ENCODE measurements around the gene CALCB. TPM values are rescaled to one million over a fixed set of nuclear protein-coding genes. Genes with fewer than 3 reads are reported as not detected.

CALCB gene
- total RNA-seq, 1 donor from 2014 or later, result not detected

- Histone ChIP-seq H3K27me3 (no peaks in the 10 kb centered on the region), H3K4me3 (no peak overlapping the region), H3K4me1 (peaks cover 0 to 3% of the 10 kb centered on the region in 2 donors), H3K36me3 (no peaks in the 10 kb centered on the region), H3K27ac (no peak overlapping the region), H3K9me3 (no peaks in the 10 kb centered on the region)
- TF ChIP-seq CTCF (IDR thresholded peaks at IDR 0.05), result no peak
- intact Hi-C loops (cut with DNase I), result no loop called here
- DNase-seq (ENCODE audit: low spot score in 2 of 2), result no peak
These were observed 51.1 kb downstream of the CALCB start for GRCh38 chr11:15124528-15124927.

- no peak overlapping the region for H3K4me3 ChIP-seq
- TF ChIP-seq CTCF (IDR thresholded peaks at IDR 0.05), result no peak
These were observed 53.9 kb downstream of the CALCB start for GRCh38 chr11:15127341-15127740.

More at GRCh38 chr11:15127341-15127740, 53.9 kb downstream of the CALCB start:
- DNase-seq (ENCODE audit: low spot score in 2 of 2), result no peak
- Histone ChIP-seq H3K36me3 (no peaks in the 10 kb centered on the region), H3K9me3 (no peaks in the 10 kb centered on the region), H3K4me1 (peaks cover 0 to 3% of the 10 kb centered on the region in 2 donors), H3K27me3 (no peaks in the 10 kb centered on the region), H3K27ac (no peak overlapping the region)
- intact Hi-C loops (cut with DNase I), result no loop called here

Other genes starting within 250 kb of the CALCB start
- gene CYP2R1, start 181.4 kb upstream of the CALCB start, total RNA-seq, result 40.1 TPM
- not detected for gene CALCA, start 101.2 kb upstream of the CALCB start, total RNA-seq
- gene INSC, start 41.3 kb downstream of the CALCB start, total RNA-seq, result not detected

Measured in ascending aorta (tissue), 2 donors.